Urothelium cell line (cell line): ENCODE data around the gene CSRNP2.
"Not testable (repeated sequence)": the region's sequence is repeated elsewhere in the genome, so short reads cannot be mapped to it uniquely, and the experiment has no call there.

Source experiments
- DNase-seq: peaks from one replicate; pipeline ENCODE4 v3.0.0; 2011; ENCODE audit warnings: low spot score, mixed read lengths
- FAIRE-seq: peaks from 2 replicates; lab custom pipeline; 2011; peaks lifted over from hg19 to GRCh38; lab: Jason Lieb, UNC

The CSRNP2 gene

DNA sequence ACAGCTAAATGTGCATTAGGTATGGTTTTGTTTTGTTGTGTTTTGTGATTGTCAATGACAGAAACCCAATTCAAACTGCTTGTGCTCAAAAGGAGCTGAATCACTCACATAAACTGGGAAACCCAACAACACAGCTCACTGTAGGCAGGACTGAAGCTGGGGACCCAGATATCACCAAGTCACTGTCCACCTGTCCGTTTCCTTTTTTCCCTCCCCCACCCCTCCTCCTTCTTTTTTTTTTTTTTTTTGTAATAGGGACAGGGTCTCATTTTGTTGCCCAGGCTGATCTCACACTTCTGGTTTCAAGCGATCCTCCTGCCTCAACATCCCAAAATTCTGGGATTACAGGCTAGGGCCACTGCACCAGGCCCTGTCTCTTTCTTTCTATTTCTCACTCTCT is 50.3 kb downstream of the CSRNP2 start:
- no peak for DNase-seq
- FAIRE-seq: no peak

GRCh38 chr12:51028813-51029150 is 54.6 kb downstream of the CSRNP2 start:
- DNase-seq (no peak), FAIRE-seq (no peak)

DNA sequence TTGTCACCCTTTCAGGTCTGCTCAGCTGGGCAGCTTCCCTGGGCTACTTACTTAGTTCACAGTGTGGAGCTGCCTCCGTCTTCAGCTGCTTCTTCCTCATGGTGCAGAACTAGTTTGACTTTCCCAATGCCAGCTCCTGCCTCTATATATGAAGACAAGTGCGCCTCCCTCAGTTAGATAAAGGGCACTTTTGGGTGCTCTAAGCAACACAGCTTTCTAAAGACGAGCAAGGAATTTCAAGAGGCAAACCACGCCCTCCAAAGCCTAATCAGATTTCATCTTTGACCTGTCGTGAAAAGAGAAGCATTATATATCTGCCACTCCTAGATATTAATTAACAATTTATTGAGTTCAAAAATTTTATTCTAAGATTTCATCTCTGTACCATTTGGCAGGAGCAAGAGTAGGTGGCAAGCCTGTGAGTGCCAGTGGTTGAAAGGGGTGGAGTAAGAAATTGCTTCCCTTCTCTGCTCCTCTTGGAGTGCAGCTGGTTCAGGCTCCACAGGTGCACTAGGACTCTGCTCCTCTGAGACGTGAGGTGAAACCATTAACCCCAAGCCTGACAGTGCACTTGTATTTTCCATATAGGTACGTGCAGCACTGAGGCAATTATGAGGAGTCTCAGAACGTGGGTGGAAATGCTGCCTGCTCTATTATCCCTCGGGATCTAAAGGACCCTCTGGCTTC is 55.1 kb downstream of the CSRNP2 start:
- peak; percentile 31 for DNase-seq
- no peak for FAIRE-seq

DNA sequence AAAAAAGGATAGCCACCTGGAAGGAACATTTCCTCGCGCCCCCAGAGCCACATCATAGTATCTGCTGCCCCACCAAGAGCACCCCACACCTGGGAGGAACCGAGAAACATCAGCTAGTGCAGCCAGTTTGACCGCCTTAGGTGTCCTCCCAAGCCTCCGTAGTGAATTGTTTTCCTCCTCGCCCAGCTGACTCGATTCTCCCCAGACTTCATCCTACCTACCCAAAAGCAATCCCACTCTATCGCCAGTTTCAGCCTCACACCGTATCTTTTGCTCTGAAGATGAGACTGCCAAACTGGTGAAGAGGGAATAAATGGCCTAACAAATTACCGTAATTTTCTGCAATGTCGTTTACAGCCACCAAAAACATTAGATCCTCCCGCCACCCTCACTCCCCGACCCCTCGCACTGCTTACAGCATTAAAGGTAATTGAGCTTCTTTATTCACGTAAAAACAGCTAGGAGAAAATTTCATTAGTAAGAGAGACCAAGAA is 56.0 kb downstream of the CSRNP2 start:
- FAIRE-seq: no peak

DNA sequence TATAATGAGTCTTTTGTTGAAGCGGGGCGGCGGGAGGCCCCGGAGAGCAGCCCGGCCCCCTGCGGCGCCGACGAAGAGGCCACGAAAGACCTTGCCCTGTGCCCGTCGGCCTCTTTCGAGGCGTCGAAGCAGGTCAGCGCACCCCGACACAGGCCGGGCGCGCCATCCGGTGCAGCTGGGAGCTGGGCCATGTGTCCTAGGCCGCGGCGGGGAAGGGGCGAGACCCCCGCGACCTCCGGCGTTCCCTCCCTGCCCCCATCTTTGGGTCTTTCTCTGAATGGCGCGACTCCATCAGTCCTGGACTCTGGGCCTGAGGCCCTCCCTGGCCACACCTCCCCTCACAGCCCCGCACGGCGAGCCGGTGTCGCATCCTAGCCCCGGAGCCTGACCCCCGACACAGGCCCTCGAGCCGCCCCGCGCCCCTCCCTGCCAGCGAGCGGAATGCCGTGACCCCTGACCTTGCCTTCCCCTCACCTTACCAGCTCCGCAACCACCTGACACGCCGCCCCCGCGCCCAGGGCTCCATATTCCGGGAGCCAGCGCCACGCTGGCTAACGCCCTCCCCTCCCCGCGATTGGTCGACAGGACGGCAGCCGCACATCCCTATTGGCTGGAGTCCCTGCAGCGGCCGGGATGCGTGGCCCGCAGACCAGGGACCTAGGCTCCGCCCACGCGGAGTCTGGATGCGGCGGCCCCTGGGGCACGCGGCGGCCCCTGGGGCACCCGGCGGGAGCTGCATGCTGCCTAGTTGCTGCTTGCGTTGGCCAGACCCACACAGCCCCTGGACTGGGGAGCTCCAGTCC is 57.4 kb downstream of the CSRNP2 start, which contains the start of gene SLC11A2:
SLC11A2 (minus strand) TSS at position 549 of the 803 bp plus-strand sequence. CDS start 15,656 bp downstream, outside the sequence.
- DNase-seq (peak; percentile 99), FAIRE-seq (peak; percentile 48)

More for the DNA sequence above, 56.0 kb downstream of the CSRNP2 start:
- no peak for DNase-seq

DNA sequence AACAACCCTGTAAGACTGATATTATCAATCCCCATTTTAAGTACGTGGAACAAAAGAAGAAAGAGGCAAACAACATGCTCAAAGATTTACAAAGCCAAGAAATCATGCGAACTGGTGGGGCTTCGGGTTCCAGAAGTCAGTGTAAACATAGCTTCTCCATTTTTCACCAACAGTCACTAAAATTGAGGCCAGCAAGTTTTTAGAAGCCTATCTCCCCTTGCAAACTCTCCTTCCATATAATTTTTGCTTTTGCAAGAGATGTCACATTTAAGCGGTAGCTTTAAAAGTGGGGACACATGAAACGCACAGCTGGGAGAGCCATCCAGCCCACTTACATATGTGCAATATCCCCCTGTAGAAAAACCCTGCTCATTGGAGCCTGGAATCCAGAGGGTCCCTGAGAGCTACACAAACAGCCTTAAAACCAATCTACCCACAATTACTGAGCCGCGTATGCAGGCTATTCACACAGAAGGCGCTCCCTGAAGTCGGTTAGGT is 58.0 kb downstream of the CSRNP2 start:
- FAIRE-seq: no peak
- DNase-seq: peak; percentile 28

DNA sequence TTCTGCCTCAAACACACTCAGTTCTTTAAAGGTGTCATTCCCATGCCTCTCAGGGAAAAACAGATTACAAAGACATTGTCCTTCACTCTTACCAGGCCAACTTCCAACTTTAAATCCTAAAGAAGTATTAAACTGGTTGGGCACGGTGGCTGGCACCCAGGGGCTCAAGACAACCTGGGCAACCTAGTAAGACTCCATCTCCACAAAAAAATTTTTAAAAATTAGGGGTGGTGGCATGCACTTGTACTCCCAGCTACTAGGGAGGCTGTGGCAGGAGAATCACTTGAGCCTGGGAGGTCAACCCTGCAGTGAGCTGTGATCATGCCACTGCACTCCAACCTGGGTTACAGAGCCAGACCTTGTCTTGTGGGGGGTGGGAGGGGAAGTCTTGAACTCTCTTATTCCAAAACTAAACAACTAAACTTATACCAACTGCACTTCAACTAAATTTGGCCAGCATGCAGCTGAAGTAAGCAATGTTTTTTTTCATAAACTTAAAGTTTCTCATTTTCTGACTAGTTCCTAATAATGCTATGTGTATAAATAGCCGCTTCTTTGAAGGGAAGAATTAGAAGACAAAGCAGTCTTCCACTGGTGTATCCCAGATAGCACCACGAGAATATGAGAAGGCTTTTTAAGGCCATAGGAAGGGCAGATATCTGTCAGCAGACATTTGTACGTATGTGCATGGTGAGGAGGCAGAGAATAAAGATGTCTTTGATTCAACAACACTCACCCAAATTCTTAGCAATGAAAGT is 59.6 kb downstream of the CSRNP2 start:
- no peak for DNase-seq
- FAIRE-seq: no peak

DNA sequence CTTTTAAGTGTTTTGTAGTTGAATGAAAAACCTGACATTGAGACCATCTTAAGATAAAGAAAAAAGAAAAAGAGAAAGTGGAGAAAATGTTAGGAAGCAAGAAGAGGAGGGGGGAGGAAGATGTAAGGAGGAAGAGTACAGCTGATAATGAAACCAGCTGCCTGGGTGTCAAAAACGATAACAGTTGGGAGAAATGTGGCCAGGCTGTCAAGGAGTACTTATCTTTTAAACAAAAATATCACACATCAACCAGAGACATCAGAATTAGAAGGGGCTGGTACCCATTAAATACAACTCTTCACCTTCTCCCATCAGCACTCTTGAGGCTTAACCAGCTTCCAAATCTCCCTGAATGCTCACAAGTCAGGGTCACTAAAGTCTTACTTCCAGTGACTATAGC is 61.7 kb downstream of the CSRNP2 start:
- FAIRE-seq (no peak), DNase-seq (no peak)

GRCh38 chr12:51020448-51021182 is 62.8 kb downstream of the CSRNP2 start:
- FAIRE-seq (no peak), DNase-seq (no peak)

DNA sequence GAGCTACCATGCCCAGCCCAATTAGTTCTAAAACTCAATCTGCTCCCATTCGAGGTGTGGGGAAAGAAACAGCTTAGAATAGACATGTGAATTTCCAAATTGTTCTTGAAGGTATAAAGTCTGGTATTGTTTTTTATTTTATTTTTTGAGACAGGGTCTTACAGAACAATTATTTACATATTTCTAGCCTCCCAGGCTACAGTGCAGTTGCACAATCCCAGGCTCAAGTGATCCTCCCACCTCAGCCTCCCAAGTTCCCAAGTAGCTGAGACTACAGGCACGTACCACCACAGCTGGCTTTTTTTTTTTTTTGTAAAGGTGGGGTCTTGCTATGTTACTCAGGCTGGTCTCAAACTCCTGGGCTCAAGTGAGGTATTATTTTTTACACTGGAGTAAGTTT is 63.5 kb downstream of the CSRNP2 start:
- FAIRE-seq (no peak), DNase-seq (no peak)

- DNase-seq: no peak
- no peak for FAIRE-seq
Measured at GRCh38 chr12:51018956-51019355, 64.4 kb downstream of the CSRNP2 start.

DNA sequence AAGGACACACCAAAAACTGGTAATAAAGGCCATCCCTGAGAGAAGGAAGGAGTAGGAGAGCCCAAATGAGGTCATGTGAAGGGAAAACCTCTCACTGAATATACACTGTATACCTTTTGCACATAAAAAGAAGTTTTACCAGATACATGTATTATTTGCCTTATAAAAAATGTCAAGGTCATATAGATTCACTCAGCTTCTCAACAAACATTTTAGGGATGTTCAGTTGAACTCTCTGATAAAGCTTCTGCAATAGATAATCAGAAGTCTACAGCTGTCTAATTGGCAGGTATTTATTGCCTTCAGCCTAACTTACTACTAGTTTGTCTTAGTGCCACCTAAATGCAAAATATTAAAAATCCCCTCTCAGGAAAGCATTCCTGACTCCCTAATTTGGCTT is 65.9 kb downstream of the CSRNP2 start:
- FAIRE-seq: no peak
- no peak for DNase-seq

DNA sequence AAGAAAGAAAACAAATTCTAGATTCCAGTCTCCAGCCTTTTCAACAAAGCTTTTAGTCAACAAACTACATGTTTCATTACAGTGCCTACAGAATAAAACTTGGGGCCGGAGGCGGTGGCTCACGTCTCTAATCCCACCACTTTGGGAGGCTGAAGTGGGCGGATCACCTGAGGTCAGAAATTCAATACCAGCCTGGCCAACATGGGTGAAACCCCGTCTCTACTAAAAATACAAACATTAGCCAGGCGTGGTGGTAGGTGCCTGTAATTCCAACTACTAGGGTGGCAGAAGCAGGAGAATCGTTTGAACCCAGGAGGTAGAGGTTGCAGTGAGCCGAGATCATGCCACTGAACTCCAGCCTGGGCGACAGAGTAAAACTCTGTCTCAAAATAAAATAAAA is 68.9 kb downstream of the CSRNP2 start:
- not testable (repeated sequence) for FAIRE-seq, DNase-seq

- DNase-seq: no peak
Measured at GRCh38 chr12:51013441-51013840, 70.0 kb downstream of the CSRNP2 start.

DNA sequence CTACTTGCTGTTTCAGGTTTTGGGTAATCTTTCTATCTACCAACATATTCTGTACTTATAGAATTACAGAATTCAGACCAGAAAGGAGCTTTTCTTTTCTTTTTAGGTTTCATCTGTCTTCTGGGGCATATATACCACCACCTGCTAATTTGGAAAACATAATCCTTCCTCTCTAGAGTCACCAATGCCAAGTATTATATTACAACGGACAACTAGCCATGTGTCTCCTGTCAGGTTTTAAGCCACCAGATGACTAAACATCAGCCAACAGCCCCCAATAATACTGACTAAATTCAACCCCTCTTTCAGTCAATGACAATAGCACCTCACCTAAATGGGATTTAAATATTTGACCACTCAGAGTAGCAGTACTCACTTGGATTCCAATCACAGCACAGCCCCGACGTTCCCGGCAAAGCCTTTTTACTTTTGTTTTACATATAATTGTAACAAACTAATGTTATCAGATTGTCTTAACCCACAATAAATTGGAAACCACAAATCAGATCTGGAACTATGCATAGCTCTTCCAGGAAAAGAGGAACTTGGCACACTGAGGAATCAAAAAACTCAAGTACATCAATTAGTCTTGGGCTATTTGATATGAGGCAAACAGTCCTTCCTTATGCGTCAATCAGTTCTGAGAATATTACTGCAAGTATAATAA is 70.7 kb downstream of the CSRNP2 start:
- no peak for FAIRE-seq

More at GRCh38 chr12:51013441-51013840, 70.0 kb downstream of the CSRNP2 start:
- FAIRE-seq: no peak

DNA sequence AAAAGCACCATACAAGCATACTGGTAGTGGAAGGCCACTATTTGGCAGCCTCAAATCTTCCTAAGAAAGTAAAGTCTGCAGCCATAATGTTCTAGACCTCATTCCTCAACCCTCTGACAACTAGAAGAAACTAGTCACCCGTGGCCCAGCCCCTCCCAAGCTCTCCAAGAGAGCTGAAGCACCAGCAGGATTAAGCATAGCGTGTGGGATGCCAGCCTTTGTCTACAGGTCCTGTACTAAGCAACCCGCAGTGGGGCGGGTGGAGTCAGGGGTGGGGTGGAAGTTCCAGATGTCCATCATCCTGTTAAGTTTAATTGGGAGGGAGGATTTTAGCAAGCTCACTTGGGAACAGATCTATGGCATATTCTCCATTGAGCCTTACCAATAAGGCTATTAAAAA is 71.4 kb downstream of the CSRNP2 start:
- DNase-seq (no peak), FAIRE-seq (no peak)

More for the DNA sequence above, 70.7 kb downstream of the CSRNP2 start:
- DNase-seq: no peak
